Natural killer cell (primary cell): ENCODE measurements around the gene VILL. TPM values are rescaled to one million over a fixed set of nuclear protein-coding genes. Genes with fewer than 3 reads are reported as not detected.

Experiments
- ATAC-seq, 3 donors: fragments of 150-1000 bp in 2 of 3; fragments of 200-7000 bp in 1 of 3; cut with Tn5 transposase; 1 replicate in 1 of 3; 2 replicates in 2 of 3; pipeline ENCODE4 v1.10.0; 2021; ENCODE audit warnings: mild to moderate bottlenecking in 2 of 3, moderate library complexity in 2 of 3
- DNase-seq, 2 donors: peaks; one replicate each; pipeline versions ENCODE4 v3.0.0 to v3.0.0-alpha.2; 2013 to 2021; ENCODE audit warnings: mixed read lengths in 1 of 2
- H3K27ac ChIP-seq: one replicate; pipeline ENCODE4 v1.5.1; 2013; ENCODE audit warnings: mild to moderate bottlenecking, low read length
- H3K27me3 ChIP-seq: one replicate; pipeline ENCODE4 v1.6.1; 2013; ENCODE audit warnings: low read length; ENCODE audit not compliant: control insufficient read depth, insufficient read depth
- H3K36me3 ChIP-seq: one replicate; pipeline ENCODE4 v1.6.1; 2013; ENCODE audit warnings: low read length; ENCODE audit not compliant: control insufficient read depth, insufficient read depth
- H3K4me1 ChIP-seq: one replicate; pipeline ENCODE4 v1.6.1; 2013; ENCODE audit warnings: low read length; ENCODE audit not compliant: control insufficient read depth, insufficient read depth
- H3K4me3 ChIP-seq: one replicate; pipeline ENCODE4 v1.5.1; 2013; ENCODE audit warnings: low read length
- H3K9me3 ChIP-seq: one replicate; pipeline ENCODE4 v1.6.1; 2013; ENCODE audit warnings: low read length; ENCODE audit not compliant: control insufficient read depth, insufficient read depth
- H3K27ac Mint-ChIP-seq, 2 donors: one replicate each; pipeline ENCODE4 v1.8.0; 2022; ENCODE audit warnings: mild to moderate bottlenecking in 2 of 2, mixed read lengths in 2 of 2, moderate library complexity in 1 of 2
- H3K27me3 Mint-ChIP-seq, 2 donors: one replicate each; pipeline ENCODE4 v1.8.0; 2022; ENCODE audit warnings: low read depth in 2 of 2, mixed read lengths in 2 of 2
- H3K36me3 Mint-ChIP-seq: one replicate; pipeline ENCODE4 v1.8.0; 2022; ENCODE audit warnings: mixed read lengths
- H3K4me1 Mint-ChIP-seq, 2 donors: one replicate each; pipeline ENCODE4 v1.8.0; 2022; ENCODE audit warnings: mixed read lengths in 2 of 2
- H3K4me3 Mint-ChIP-seq: one replicate; pipeline ENCODE4 v1.8.0; 2022; ENCODE audit warnings: mild to moderate bottlenecking, moderate library complexity, mixed read lengths
- H3K9me3 Mint-ChIP-seq, 2 donors: one replicate each; pipeline ENCODE4 v1.8.0; 2022; ENCODE audit warnings: mixed read lengths in 2 of 2
- WGBS: methylation state at CpG from one replicate; pipeline ENCODE4 v1.1.7; 2013; ENCODE audit warnings: missing lambda C conversion rate; ENCODE audit not compliant: insufficient coverage; 5-methylcytosine and 5-hydroxymethylcytosine counted together
- intact Hi-C: fragments of 100-400 bp; cut with micrococcal nuclease; formaldehyde crosslinking; loops from one replicate; pipeline ENCODE4 v1.14.2; 2022
- total RNA-seq, 4 donors: library from RNA; stranded (reverse); fragments of 120-200 nt in 1 of 4; gene quantifications; one replicate each; pipeline versions ENCODE4 v1.2.3 to v1.2.4, GENCODE V29; 2013 to 2022
- TF ChIP-seq, protein P1 (sequence below): fragments of 200-600 bp; IDR thresholded peaks from one replicate; pipeline ENCODE4 v1.8.0; 2022; ENCODE audit warnings: antibody characterized with exemption

The VILL gene
- total RNA-seq, 3 donors from 2014 or later (not counting 1 experiment from before 2014, with no cell fraction given) = 25.6 to 27.8 (median 26.9) TPM

GRCh38 chr3:37996785-37997301 is 6.3 kb downstream of the VILL start:
- Histone ChIP-seq H3K27ac (no peak overlapping the region), H3K36me3 (peaks cover 14% of the 10 kb centered on the region), H3K27me3 (no peaks in the 10 kb centered on the region), H3K4me3 (no peak overlapping the region), H3K4me1 (peaks cover 44% of the 10 kb centered on the region), H3K9me3 (no peaks in the 10 kb centered on the region)
- Mint-ChIP-seq H3K36me3 (no peaks in the 10 kb centered on the region), H3K27ac (peak overlapping the region; percentile 71 to 96), H3K4me3 (peak overlapping the region; percentile 67), H3K4me1 (peaks cover 46 to 60% of the 10 kb centered on the region in 2 donors), H3K9me3 (no peaks in the 10 kb centered on the region), H3K27me3 (no peaks in the 10 kb centered on the region)
- ATAC-seq = peak; percentile 62 to 82 (median 70)
- DNase-seq = peak; percentile 74 to 92
- TF ChIP-seq, protein P1, sequence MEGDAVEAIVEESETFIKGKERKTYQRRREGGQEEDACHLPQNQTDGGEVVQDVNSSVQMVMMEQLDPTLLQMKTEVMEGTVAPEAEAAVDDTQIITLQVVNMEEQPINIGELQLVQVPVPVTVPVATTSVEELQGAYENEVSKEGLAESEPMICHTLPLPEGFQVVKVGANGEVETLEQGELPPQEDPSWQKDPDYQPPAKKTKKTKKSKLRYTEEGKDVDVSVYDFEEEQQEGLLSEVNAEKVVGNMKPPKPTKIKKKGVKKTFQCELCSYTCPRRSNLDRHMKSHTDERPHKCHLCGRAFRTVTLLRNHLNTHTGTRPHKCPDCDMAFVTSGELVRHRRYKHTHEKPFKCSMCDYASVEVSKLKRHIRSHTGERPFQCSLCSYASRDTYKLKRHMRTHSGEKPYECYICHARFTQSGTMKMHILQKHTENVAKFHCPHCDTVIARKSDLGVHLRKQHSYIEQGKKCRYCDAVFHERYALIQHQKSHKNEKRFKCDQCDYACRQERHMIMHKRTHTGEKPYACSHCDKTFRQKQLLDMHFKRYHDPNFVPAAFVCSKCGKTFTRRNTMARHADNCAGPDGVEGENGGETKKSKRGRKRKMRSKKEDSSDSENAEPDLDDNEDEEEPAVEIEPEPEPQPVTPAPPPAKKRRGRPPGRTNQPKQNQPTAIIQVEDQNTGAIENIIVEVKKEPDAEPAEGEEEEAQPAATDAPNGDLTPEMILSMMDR = peak; percentile 91
- intact Hi-C loops = loop anchor here (2.0 kb wide), 1 partner anchor 42 kb away; the partner anchor contains the start of gene DLEC1
- 54% methylated on average over 7 of the region's 7 CpGs for WGBS

DNA sequence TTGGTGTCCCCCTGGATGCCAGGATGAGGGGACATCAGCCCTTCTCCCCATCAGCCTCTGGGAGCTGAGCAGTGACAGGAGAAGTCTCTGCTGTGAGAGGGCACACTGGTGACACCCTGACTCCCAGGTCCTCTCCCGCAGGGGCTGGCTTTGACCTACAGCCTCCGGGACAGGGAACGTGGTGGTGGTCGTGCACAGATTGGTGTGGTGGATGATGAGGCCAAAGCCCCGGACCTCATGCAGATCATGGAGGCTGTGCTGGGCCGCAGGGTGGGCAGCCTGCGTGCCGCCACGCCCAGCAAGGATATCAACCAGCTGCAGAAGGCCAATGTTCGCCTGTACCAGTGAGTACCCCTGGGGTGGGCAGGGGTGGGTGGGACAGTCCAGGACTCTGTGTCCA is 6.8 kb downstream of the VILL start:
- Mint-ChIP-seq H3K27me3 (no peaks in the 10 kb centered on the region), H3K36me3 (no peaks in the 10 kb centered on the region), H3K27ac (peak overlapping the region; percentile 71 to 96), H3K4me1 (peaks cover 46 to 60% of the 10 kb centered on the region in 2 donors), H3K4me3 (no peak overlapping the region), H3K9me3 (no peaks in the 10 kb centered on the region)
- no peak overlapping the region for H3K4me3 ChIP-seq
- H3K9me3 ChIP-seq = no peaks in the 10 kb centered on the region
- DNase-seq = no peak
- ATAC-seq = no peak
- intact Hi-C loops = loop anchor here (2.0 kb wide), 1 partner anchor 41 kb away; the partner anchor contains the start of gene DLEC1
- H3K27me3 ChIP-seq = no peaks in the 10 kb centered on the region
- WGBS = 97% methylated on average over 10 of the region's 10 CpGs
- peaks cover 19% of the 10 kb centered on the region for H3K36me3 ChIP-seq
- peaks cover 44% of the 10 kb centered on the region for H3K4me1 ChIP-seq
- TF ChIP-seq, protein P1 = no peak
- no peak overlapping the region for H3K27ac ChIP-seq

- WGBS = 93% methylated on average over 6 of the region's 6 CpGs
- Histone ChIP-seq H3K4me3 (no peak overlapping the region), H3K36me3 (peaks cover 21% of the 10 kb centered on the region), H3K4me1 (peaks cover 44% of the 10 kb centered on the region), H3K27me3 (no peaks in the 10 kb centered on the region), H3K9me3 (no peaks in the 10 kb centered on the region), H3K27ac (peak overlapping the region; percentile 92)
- Mint-ChIP-seq H3K27ac (peak overlapping the region; percentile 92 to 96), H3K4me1 (peaks cover 46 to 62% of the 10 kb centered on the region in 2 donors), H3K36me3 (no peaks in the 10 kb centered on the region), H3K9me3 (no peaks in the 10 kb centered on the region), H3K4me3 (no peak overlapping the region), H3K27me3 (no peaks in the 10 kb centered on the region)
- DNase-seq (no peak), ATAC-seq (no peak)
- intact Hi-C loops = loop anchor here (2.0 kb wide), 1 partner anchor 41 kb away; the partner anchor contains the start of gene DLEC1
- TF ChIP-seq, protein P1 = no peak
Measured at GRCh38 chr3:37997791-37998370, 7.3 kb downstream of the VILL start.
